H9 (cell line): ENCODE data around the gene LRP1B. TPM values are rescaled to one million over a fixed set of nuclear protein-coding genes. Genes with fewer than 3 reads are reported as not detected.

Experiments used
- DNase-seq: peaks from one replicate; pipeline ENCODE4 v3.0.0-alpha.2; 2017
- H2AFZ ChIP-seq: one replicate; pipeline ENCODE4 v1.6.1; 2013; ENCODE audit warnings: mild to moderate bottlenecking, low read length, control low read depth, moderate library complexity
- H2AK5ac ChIP-seq: 2 replicates; pipeline ENCODE4 v1.6.1; 2013; ENCODE audit warnings: low read length, control low read depth, mixed read lengths; ENCODE audit not compliant: insufficient read length
- H2BK120ac ChIP-seq: one replicate; pipeline ENCODE4 v1.6.1; 2013; ENCODE audit warnings: low read depth, mild to moderate bottlenecking, low read length, control low read depth, inconsistent platforms; ENCODE audit not compliant: poor library complexity, severe bottlenecking
- H2BK12ac ChIP-seq: 2 replicates; pipeline ENCODE4 v1.6.1; 2013; ENCODE audit warnings: low read length, control low read depth, mixed read lengths, low read depth; ENCODE audit not compliant: insufficient read length
- H2BK15ac ChIP-seq: 2 replicates; pipeline ENCODE4 v1.6.1; 2013; ENCODE audit warnings: low read depth, low read length, control low read depth
- H2BK20ac ChIP-seq: one replicate; pipeline ENCODE4 v1.6.1; 2013; ENCODE audit warnings: low read depth, mild to moderate bottlenecking, low read length, control low read depth, inconsistent platforms; ENCODE audit not compliant: poor library complexity, severe bottlenecking
- H2BK5ac ChIP-seq: 2 replicates; pipeline ENCODE4 v1.6.1; 2013; ENCODE audit warnings: low read length, control low read depth, mixed read lengths; ENCODE audit not compliant: insufficient read length
- H3K14ac ChIP-seq: 2 replicates; pipeline ENCODE4 v1.6.1; 2013; ENCODE audit warnings: low read length, control low read depth; ENCODE audit not compliant: insufficient read depth
- H3K18ac ChIP-seq: 2 replicates; pipeline ENCODE4 v1.6.1; 2013; ENCODE audit warnings: low read depth, mild to moderate bottlenecking, mixed read lengths, low read length, control low read depth; ENCODE audit not compliant: insufficient read length
- H3K23ac ChIP-seq: 2 replicates; pipeline ENCODE4 v1.6.1; 2013; ENCODE audit warnings: low read length, control low read depth, mixed read lengths, low read depth; ENCODE audit not compliant: insufficient read length
- H3K23me2 ChIP-seq: 2 replicates; pipeline ENCODE4 v1.6.1; 2013; ENCODE audit warnings: low read depth, mild to moderate bottlenecking, mixed read lengths, low read length, control low read depth; ENCODE audit not compliant: insufficient read length, poor library complexity, severe bottlenecking
- H3K27ac ChIP-seq: 2 replicates; pipeline ENCODE4 v1.5.1; 2013; ENCODE audit warnings: low read length, control low read depth, mixed read lengths, low read depth; ENCODE audit not compliant: insufficient read length
- H3K27me3 ChIP-seq: 2 replicates; pipeline ENCODE4 v1.6.1; 2013; ENCODE audit warnings: low read length, control low read depth, inconsistent platforms; ENCODE audit not compliant: insufficient read depth
- H3K4ac ChIP-seq: 2 replicates; pipeline ENCODE4 v1.6.1; 2013; ENCODE audit warnings: low read depth, mild to moderate bottlenecking, control low read depth, inconsistent platforms, low read length, moderate library complexity
- H3K4me1 ChIP-seq: 2 replicates; pipeline ENCODE4 v1.6.1; 2013; ENCODE audit warnings: low read length, control low read depth, inconsistent platforms; ENCODE audit not compliant: insufficient read depth
- H3K4me2 ChIP-seq: 2 replicates; pipeline ENCODE4 v1.6.1; 2013; ENCODE audit warnings: low read length, control low read depth, mixed read lengths; ENCODE audit not compliant: insufficient read length, insufficient read depth
- H3K56ac ChIP-seq: 2 replicates; pipeline ENCODE4 v1.6.1; 2013; ENCODE audit warnings: low read depth, mild to moderate bottlenecking, mixed read lengths, low read length, control low read depth; ENCODE audit not compliant: insufficient read length
- H3K79me1 ChIP-seq: 2 replicates; pipeline ENCODE4 v1.6.1; 2013; ENCODE audit warnings: low read depth, mild to moderate bottlenecking, moderate library complexity, low read length, control low read depth, inconsistent platforms; ENCODE audit not compliant: insufficient read depth, poor library complexity, severe bottlenecking
- H3K79me2 ChIP-seq: 2 replicates; pipeline ENCODE4 v1.6.1; 2013; ENCODE audit warnings: low read length, control low read depth, inconsistent platforms; ENCODE audit not compliant: insufficient read depth
- H3K9ac ChIP-seq: 2 replicates; pipeline ENCODE4 v1.6.1; 2013; ENCODE audit warnings: low read length, control low read depth, mixed read lengths; ENCODE audit not compliant: insufficient read length; ENCODE audit errors: extremely low read depth
- H3K9me3 ChIP-seq: one replicate; pipeline ENCODE4 v1.6.1; 2013; ENCODE audit warnings: low read depth, low read length, inconsistent platforms; ENCODE audit not compliant: control insufficient read depth
- H3T11ph ChIP-seq: one replicate; pipeline ENCODE4 v1.6.1; 2013; ENCODE audit warnings: mild to moderate bottlenecking, low read length, control low read depth, inconsistent platforms
- H4K20me1 ChIP-seq: one replicate; pipeline ENCODE4 v1.6.1; 2013; ENCODE audit not compliant: control insufficient read depth, insufficient read length, insufficient read depth
- H4K5ac ChIP-seq: 2 replicates; pipeline ENCODE4 v1.6.1; 2013; ENCODE audit warnings: low read depth, mild to moderate bottlenecking, mixed read lengths, low read length, control low read depth; ENCODE audit not compliant: insufficient read length
- H4K8ac ChIP-seq: replicated peaks from 2 replicates; pipeline ENCODE4 v1.6.1; 2013; ENCODE audit warnings: low read length, control low read depth, mixed read lengths, low read depth; ENCODE audit not compliant: insufficient read length
- H4K91ac ChIP-seq: 2 replicates; pipeline ENCODE4 v1.6.1; 2013; ENCODE audit warnings: low read depth, mild to moderate bottlenecking, moderate library complexity, mixed read lengths, low read length, control low read depth; ENCODE audit not compliant: insufficient read length
- H3K27ac Mint-ChIP-seq, 3 experiments: 2 replicates in 2 of 3; 3 replicates in 1 of 3; pipeline ENCODE4 v1.8.0; 2020 to 2021; ENCODE audit warnings: mixed read lengths in 3 of 3, mild to moderate bottlenecking in 1 of 3, moderate library complexity in 1 of 3
- H3K27me3 Mint-ChIP-seq: 2 replicates; pipeline ENCODE4 v1.8.0; 2021; ENCODE audit warnings: low read depth, mild to moderate bottlenecking, moderate library complexity, mixed read lengths
- H3K36me3 Mint-ChIP-seq, 3 experiments: 2 replicates in 2 of 3; 3 replicates in 1 of 3; pipeline ENCODE4 v1.8.0; 2020 to 2021; ENCODE audit warnings: low read depth in 3 of 3, mixed read lengths in 3 of 3; ENCODE audit not compliant: insufficient read depth in 1 of 3
- H3K4me1 Mint-ChIP-seq, 2 experiments: 2 replicates each; pipeline ENCODE4 v1.8.0; 2020; ENCODE audit warnings: mixed read lengths in 2 of 2
- H3K4me3 Mint-ChIP-seq, 2 experiments: 2 replicates in 1 of 2; 3 replicates in 1 of 2; pipeline ENCODE4 v1.8.0; 2020 to 2021; ENCODE audit warnings: mild to moderate bottlenecking in 2 of 2, mixed read lengths in 2 of 2, moderate library complexity in 1 of 2
- H3K9me3 Mint-ChIP-seq, 2 experiments: 2 replicates in 1 of 2; 3 replicates in 1 of 2; pipeline ENCODE4 v1.8.0; 2020; ENCODE audit warnings: mild to moderate bottlenecking in 2 of 2, mixed read lengths in 2 of 2, moderate library complexity in 1 of 2
- CTCF ChIP-seq: fragments of 200-600 bp; sonication (generic); conservative IDR thresholded peaks from 3 replicates; pipeline ENCODE4 v1.8.0; 2021; ENCODE audit warnings: antibody characterized with exemption, mild to moderate bottlenecking
- WGBS: extraction: QIAGEN DNeasy Blood & Tissue Kit; methylation state at CpG from one replicate; pipeline ENCODE4 v1.1.7; 2013; ENCODE audit warnings: missing lambda C conversion rate, low lambda C conversion rate, mixed read lengths; ENCODE audit not compliant: insufficient read length; ENCODE audit errors: extremely low coverage; 5-methylcytosine and 5-hydroxymethylcytosine counted together
- total RNA-seq: library from RNA; stranded (reverse); gene quantifications from 2 replicates; pipeline ENCODE4 v1.2.1, GENCODE V29; 2021

The LRP1B gene
- total RNA-seq, 1 experiment from 2014 or later: not detected

GRCh38 chr2:141565597-141565996 is 565.2 kb downstream of the LRP1B start:
- Histone ChIP-seq H3K23ac (no peak overlapping the region), H3K56ac (no peak overlapping the region), H3K23me2 (no peaks in the 10 kb centered on the region), H4K91ac (no peak overlapping the region), H3K4ac (no peak overlapping the region), H4K8ac (no peak overlapping the region), H3K18ac (no peak overlapping the region), H3K79me2 (no peaks in the 10 kb centered on the region), H2BK15ac (no peak overlapping the region), H3K9me3 (no peaks in the 10 kb centered on the region), H3K9ac (no peak overlapping the region), H3K14ac (no peak overlapping the region), H2BK120ac (no peak overlapping the region), H3K4me1 (no peaks in the 10 kb centered on the region; the same call in 1 of the 2 replicates), H3K27me3 (no peaks in the 10 kb centered on the region), H3K4me2 (no peak overlapping the region), H2AFZ (no peak overlapping the region), H4K5ac (no peak overlapping the region), H3K27ac (no peak overlapping the region), H2AK5ac (no peak overlapping the region), H3K79me1 (no peaks in the 10 kb centered on the region), H2BK20ac (no peak overlapping the region), H4K20me1 (no peaks in the 10 kb centered on the region), H3T11ph (no peak overlapping the region), H2BK12ac (no peak overlapping the region), H2BK5ac (no peak overlapping the region)
- Mint-ChIP-seq H3K4me3 (no peak overlapping the region), H3K4me1 (peaks cover 7 to 9% of the 10 kb centered on the region in 2 experiments), H3K27me3 (no peaks in the 10 kb centered on the region), H3K9me3 (no peaks in the 10 kb centered on the region), H3K36me3 (no peaks in the 10 kb centered on the region), H3K27ac (no peak overlapping the region)
- no CpG with 5 or more reads among the region's 3 CpGs for WGBS
- DNase-seq: no peak
- no peak for TF ChIP-seq CTCF
